Duodenal mucosa (tissue), 2 donors: ENCODE measurements around the gene PDCD2L.
"Not testable (repeated sequence)": the region's sequence is repeated elsewhere in the genome, so short reads cannot be mapped to it uniquely, and the experiment has no call there.

Source experiments
- H3K27ac ChIP-seq: one replicate; pipeline ENCODE4 v1.7.0; 2013; ENCODE audit warnings: low read depth, low read length
- H3K27me3 ChIP-seq, 2 donors: one replicate each; pipeline ENCODE4 v1.7.0; 2013; ENCODE audit warnings: low read length in 2 of 2, control low read depth in 1 of 2; ENCODE audit not compliant: insufficient read depth in 2 of 2, control insufficient read depth in 1 of 2
- H3K36me3 ChIP-seq, 2 donors: one replicate each; pipeline ENCODE4 v1.7.0; 2013; ENCODE audit warnings: low read length in 2 of 2, control low read depth in 1 of 2; ENCODE audit not compliant: insufficient read depth in 2 of 2, control insufficient read depth in 1 of 2
- H3K4me1 ChIP-seq, 2 donors: one replicate each; pipeline ENCODE4 v1.7.0; 2013; ENCODE audit warnings: low read length in 2 of 2, control low read depth in 1 of 2; ENCODE audit not compliant: insufficient read depth in 2 of 2, control insufficient read depth in 1 of 2
- H3K4me3 ChIP-seq, 2 donors: one replicate each; pipeline ENCODE4 v1.7.0; 2013; ENCODE audit warnings: low read length in 2 of 2, low read depth in 1 of 2
- H3K9ac ChIP-seq, 2 donors: one replicate each; pipeline ENCODE4 v1.7.0; 2013; ENCODE audit warnings: low read length in 2 of 2, low read depth in 1 of 2
- H3K9me3 ChIP-seq, 2 donors: one replicate each; pipeline ENCODE4 v1.7.0; 2013; ENCODE audit warnings: low read length in 2 of 2, control low read depth in 1 of 2; ENCODE audit not compliant: control insufficient read depth in 1 of 2

Gene PDCD2L

GRCh38 chr19:34363930-34364329, 40.3 kb upstream of the PDCD2L start:
- H3K4me3 ChIP-seq = no peak overlapping the region
- no peaks in the 10 kb centered on the region for H3K9me3 ChIP-seq
- peaks cover 23 to 31% of the 10 kb centered on the region in 2 donors for H3K4me1 ChIP-seq
- H3K9ac ChIP-seq = no peak overlapping the region
- no peaks in the 10 kb centered on the region for H3K27me3 ChIP-seq
- H3K27ac ChIP-seq = no peak overlapping the region
- peaks cover 16 to 27% of the 10 kb centered on the region in 2 donors for H3K36me3 ChIP-seq

DNA sequence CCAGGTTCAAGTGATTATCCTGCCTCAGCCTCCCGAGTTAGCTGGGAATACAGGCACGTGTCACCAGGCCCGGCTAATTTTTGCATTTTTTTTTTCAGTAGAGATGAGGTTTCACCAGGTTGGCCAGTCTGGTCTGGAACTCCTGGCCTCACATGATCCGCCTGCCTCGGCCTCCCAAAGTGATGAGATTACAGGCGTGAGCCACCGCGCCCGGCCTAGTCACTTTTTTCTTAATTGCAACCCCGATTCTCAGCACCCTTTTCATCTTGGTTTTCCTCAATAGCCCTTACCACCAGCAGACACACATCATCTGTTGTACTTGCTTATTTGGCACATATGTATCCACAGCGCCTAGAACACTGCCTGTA, 39.8 kb upstream of the PDCD2L start:
- H3K27ac ChIP-seq = peak overlapping the region; percentile 25
- peak overlapping the region; percentile 92 to 93 for H3K4me3 ChIP-seq
- H3K36me3 ChIP-seq = peaks cover 16 to 32% of the 10 kb centered on the region in 2 donors
- H3K9me3 ChIP-seq = no peaks in the 10 kb centered on the region
- H3K27me3 ChIP-seq = no peaks in the 10 kb centered on the region
- peaks cover 22 to 30% of the 10 kb centered on the region in 2 donors for H3K4me1 ChIP-seq
- H3K9ac ChIP-seq = peak overlapping the region; percentile 27 to 37

- Histone ChIP-seq H3K27me3 (no peaks in the 10 kb centered on the region), H3K9me3 (no peaks in the 10 kb centered on the region), H3K9ac (peak within 1 kb of the TSS; percentile 80 to 82), H3K4me3 (peak within 1 kb of the TSS; percentile 92 to 93), H3K36me3 (peaks cover 17 to 37% of the 10 kb centered on the region in 2 donors), H3K27ac (peak within 1 kb of the TSS; percentile 56), H3K4me1 (peaks cover 17 to 28% of the 10 kb centered on the region in 2 donors)
Observed at GRCh38 chr19:34364830-34365462, 39.3 kb upstream of the PDCD2L start, which contains the start of gene GPI. TSS of gene GPI (plus strand) at chr19:34365196. CDS start at chr19:34365267, 71 bp downstream.

GRCh38 chr19:34365463-34366401, 38.5 kb upstream of the PDCD2L start:
- no peaks in the 10 kb centered on the region for H3K9me3 ChIP-seq
- H3K36me3 ChIP-seq = peaks cover 22 to 42% of the 10 kb centered on the region in 2 donors
- H3K4me1 ChIP-seq = peaks cover 17 to 32% of the 10 kb centered on the region in 2 donors
- peak overlapping the region; percentile 56 for H3K27ac ChIP-seq
- peak overlapping the region; percentile 92 to 93 for H3K4me3 ChIP-seq
- H3K9ac ChIP-seq = peak overlapping the region; percentile 80 to 82
- no peaks in the 10 kb centered on the region for H3K27me3 ChIP-seq

GRCh38 chr19:34366738-34367623, 37.2 kb upstream of the PDCD2L start:
- H3K9ac ChIP-seq = peak overlapping the region; percentile 80 to 82
- H3K4me3 ChIP-seq = peak overlapping the region; percentile 92 to 93
- no peak overlapping the region for H3K27ac ChIP-seq
- peaks cover 17 to 32% of the 10 kb centered on the region in 2 donors for H3K4me1 ChIP-seq
- peaks cover 28 to 53% of the 10 kb centered on the region in 2 donors for H3K36me3 ChIP-seq
- no peaks in the 10 kb centered on the region for H3K27me3 ChIP-seq
- no peaks in the 10 kb centered on the region for H3K9me3 ChIP-seq

GRCh38 chr19:34367624-34367957, 36.6 kb upstream of the PDCD2L start:
- H3K9me3 ChIP-seq = no peaks in the 10 kb centered on the region
- no peak overlapping the region for H3K27ac ChIP-seq
- H3K4me3 ChIP-seq = no peak overlapping the region
- H3K9ac ChIP-seq = no peak overlapping the region
- no peaks in the 10 kb centered on the region for H3K27me3 ChIP-seq
- peaks cover 17 to 32% of the 10 kb centered on the region in 2 donors for H3K4me1 ChIP-seq
- peaks cover 28 to 53% of the 10 kb centered on the region in 2 donors for H3K36me3 ChIP-seq

DNA sequence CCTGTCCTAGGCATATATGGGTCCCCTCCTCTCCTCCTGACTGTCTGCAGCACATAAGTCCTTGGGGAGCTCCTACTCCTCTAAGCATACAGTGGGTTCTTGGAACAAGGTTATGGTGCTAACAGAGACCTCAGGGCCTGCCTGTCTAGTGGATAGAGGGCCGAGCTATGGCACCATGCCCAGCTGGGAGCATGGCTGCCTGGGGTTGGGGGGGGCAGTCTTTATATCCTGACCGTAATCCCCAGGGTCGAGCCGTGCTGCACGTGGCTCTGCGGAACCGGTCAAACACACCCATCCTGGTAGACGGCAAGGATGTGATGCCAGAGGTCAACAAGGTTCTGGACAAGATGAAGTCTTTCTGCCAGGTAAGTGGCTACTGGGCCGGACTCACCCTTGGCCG, 35.9 kb upstream of the PDCD2L start:
- H3K9me3 ChIP-seq = no peaks in the 10 kb centered on the region
- H3K4me1 ChIP-seq = peaks cover 17 to 32% of the 10 kb centered on the region in 2 donors
- H3K4me3 ChIP-seq = no peak overlapping the region
- no peak overlapping the region for H3K9ac ChIP-seq
- no peaks in the 10 kb centered on the region for H3K27me3 ChIP-seq
- no peak overlapping the region for H3K27ac ChIP-seq
- peaks cover 28 to 53% of the 10 kb centered on the region in 2 donors for H3K36me3 ChIP-seq

- not testable (repeated sequence) for H3K27me3 ChIP-seq, H3K9me3 ChIP-seq, H3K9ac ChIP-seq, H3K27ac ChIP-seq, H3K4me3 ChIP-seq
- H3K36me3 ChIP-seq = peaks cover 28 to 55% of the 10 kb centered on the region in 2 donors
- H3K4me1 ChIP-seq = peaks cover 17 to 32% of the 10 kb centered on the region in 2 donors
Observed at GRCh38 chr19:34369166-34369565, 35.0 kb upstream of the PDCD2L start.

DNA sequence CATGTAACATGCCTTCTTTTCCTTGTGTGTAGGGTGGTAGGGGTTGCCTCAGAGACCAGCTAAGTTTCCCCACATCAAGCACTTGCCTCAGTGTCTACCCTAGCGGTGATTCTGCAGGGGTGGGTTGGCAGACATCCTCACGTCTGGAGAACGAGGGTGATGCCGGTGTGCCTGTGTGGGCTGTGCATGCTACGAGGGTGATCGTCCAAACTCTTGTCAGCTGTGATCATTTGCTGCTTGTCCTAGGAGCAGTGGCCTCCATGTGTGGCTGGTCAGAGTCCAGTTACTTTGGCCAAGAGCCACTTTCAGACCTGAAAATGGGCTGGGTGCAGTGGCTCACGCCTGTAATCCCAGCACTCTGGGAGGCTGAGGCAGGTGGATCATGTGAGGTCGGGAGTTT, 34.1 kb upstream of the PDCD2L start:
- H3K27ac ChIP-seq = no peak overlapping the region

More for the DNA sequence above, 34.1 kb upstream of the PDCD2L start:
- H3K9me3 ChIP-seq = no peaks in the 10 kb centered on the region
- peaks cover 31 to 64% of the 10 kb centered on the region in 2 donors for H3K36me3 ChIP-seq
- no peak overlapping the region for H3K9ac ChIP-seq
- no peaks in the 10 kb centered on the region for H3K27me3 ChIP-seq
- no peak overlapping the region for H3K4me3 ChIP-seq
- peaks cover 17 to 28% of the 10 kb centered on the region in 2 donors for H3K4me1 ChIP-seq
